KMS-11 (cell line): ENCODE results near the gene CCDC127.

ENCODE experiments used
- H2AFZ ChIP-seq: fragments of 200-600 bp; sonication (generic); 2 replicates; pipeline ENCODE4 v1.6.1; 2016; ENCODE audit warnings: antibody characterized with exemption, mixed run types, low read depth
- H3K27ac ChIP-seq: fragments of 200-600 bp; sonication (generic); 2 replicates; pipeline ENCODE4 v1.6.1; 2016; ENCODE audit warnings: mild to moderate bottlenecking, mixed run types
- H3K27me3 ChIP-seq: fragments of 200-600 bp; sonication (generic); 2 replicates; pipeline ENCODE4 v1.6.1; 2017; ENCODE audit warnings: mild to moderate bottlenecking, low read depth, mixed run types, moderate library complexity; ENCODE audit not compliant: insufficient read depth
- H3K36me3 ChIP-seq: fragments of 200-600 bp; sonication (generic); 2 replicates; pipeline ENCODE4 v1.6.1; 2017; ENCODE audit warnings: mild to moderate bottlenecking, mixed run types; ENCODE audit not compliant: insufficient read depth
- H3K4me1 ChIP-seq: fragments of 200-600 bp; sonication (generic); 2 replicates; pipeline ENCODE4 v1.6.1; 2016; ENCODE audit warnings: mild to moderate bottlenecking, low read depth, mixed run types; ENCODE audit not compliant: poor library complexity, severe bottlenecking
- H3K4me2 ChIP-seq: fragments of 200-600 bp; sonication (generic); 2 replicates; pipeline ENCODE4 v1.7.0; 2016; ENCODE audit warnings: mild to moderate bottlenecking, mixed run types
- H3K4me3 ChIP-seq: fragments of 200-600 bp; sonication (generic); IDR thresholded peaks from 2 replicates; pipeline ENCODE4 v1.6.1; 2017; ENCODE audit warnings: low read depth, low read length, mixed read lengths; ENCODE audit not compliant: insufficient read depth
- H3K79me2 ChIP-seq: fragments of 200-600 bp; sonication (generic); 2 replicates; pipeline ENCODE4 v1.6.1; 2016; ENCODE audit warnings: low read depth, mixed run types; ENCODE audit not compliant: insufficient read depth
- H3K9ac ChIP-seq: fragments of 200-600 bp; sonication (generic); 2 replicates; pipeline ENCODE4 v1.6.1; 2016; ENCODE audit warnings: mild to moderate bottlenecking, mixed run types
- H4K20me1 ChIP-seq: fragments of 200-600 bp; sonication (generic); 2 replicates; pipeline ENCODE4 v1.6.1; 2016; ENCODE audit warnings: mild to moderate bottlenecking, mixed run types; ENCODE audit not compliant: insufficient read depth
- CTCF ChIP-seq: fragments of 200-600 bp; sonication (generic); conservative IDR thresholded peaks from 2 replicates; pipeline ENCODE4 v1.6.1; 2017; ENCODE audit warnings: low read depth, mild to moderate bottlenecking, antibody characterized with exemption, low read length, moderate library complexity, mixed read lengths

Gene CCDC127

GRCh38 chr5:178110-178509 lies 39.8 kb downstream of the CCDC127 start:
- no peak overlapping the region for H3K4me3 ChIP-seq
- H3K79me2 ChIP-seq = no peaks in the 10 kb centered on the region
- no peak overlapping the region for H2AFZ ChIP-seq
- no peaks in the 10 kb centered on the region for H4K20me1 ChIP-seq
- no peaks in the 10 kb centered on the region for H3K4me1 ChIP-seq
- no peak overlapping the region for H3K9ac ChIP-seq
- H3K27me3 ChIP-seq = no peaks in the 10 kb centered on the region
- no peak overlapping the region for H3K4me2 ChIP-seq
- TF ChIP-seq CTCF = no peak
- no peak overlapping the region for H3K27ac ChIP-seq
- H3K36me3 ChIP-seq = no peaks in the 10 kb centered on the region

- H3K4me1 ChIP-seq = no peaks in the 10 kb centered on the region
- H3K4me2 ChIP-seq = no peak overlapping the region
- no peaks in the 10 kb centered on the region for H4K20me1 ChIP-seq
- no peak overlapping the region for H3K4me3 ChIP-seq
- no peak overlapping the region for H3K9ac ChIP-seq
- no peaks in the 10 kb centered on the region for H3K27me3 ChIP-seq
- TF ChIP-seq CTCF = no peak
- H2AFZ ChIP-seq = no peak overlapping the region
- H3K36me3 ChIP-seq = no peaks in the 10 kb centered on the region
- no peak overlapping the region for H3K27ac ChIP-seq
- H3K79me2 ChIP-seq = no peaks in the 10 kb centered on the region
Measured at GRCh38 chr5:176296-176823, 41.6 kb downstream of the CCDC127 start.

GRCh38 chr5:174876-175465 lies 43.0 kb downstream of the CCDC127 start:
- no peaks in the 10 kb centered on the region for H3K36me3 ChIP-seq
- H3K27me3 ChIP-seq = no peaks in the 10 kb centered on the region
- no peak overlapping the region for H3K9ac ChIP-seq
- H3K79me2 ChIP-seq = no peaks in the 10 kb centered on the region
- H2AFZ ChIP-seq = no peak overlapping the region
- no peak overlapping the region for H3K4me3 ChIP-seq
- H3K27ac ChIP-seq = no peak overlapping the region
- no peaks in the 10 kb centered on the region for H3K4me1 ChIP-seq
- no peak for TF ChIP-seq CTCF
- H4K20me1 ChIP-seq = no peaks in the 10 kb centered on the region
- H3K4me2 ChIP-seq = no peak overlapping the region

- Histone ChIP-seq H3K27ac (no peak overlapping the region), H3K4me1 (no peaks in the 10 kb centered on the region), H3K4me2 (no peak overlapping the region), H3K27me3 (no peaks in the 10 kb centered on the region), H3K36me3 (no peaks in the 10 kb centered on the region), H3K9ac (no peak overlapping the region), H3K79me2 (no peaks in the 10 kb centered on the region), H2AFZ (no peak overlapping the region), H4K20me1 (no peaks in the 10 kb centered on the region), H3K4me3 (no peak overlapping the region)
- TF ChIP-seq CTCF = no peak
Measured at GRCh38 chr5:174291-174600, 43.7 kb downstream of the CCDC127 start.
